ENCODE measurements around the gene AQP2. TPM values are rescaled to one million over a fixed set of nuclear protein-coding genes. Genes with fewer than 3 reads are reported as not detected.

AQP2 gene
- total RNA-seq, 1 experiment from 2014 or later: not detected

GRCh38 chr12:49976557-49976956 lies 26.0 kb downstream of the AQP2 start:
- H3K4me3 ChIP-seq (replicated peaks in 1 of 2; ENCODE audit: low read depth in 1 of 2, low read length in 2 of 2): no peak overlapping the region
- no peak for TF ChIP-seq SP1 (IDR thresholded peaks at IDR 0.05; ENCODE audit: low read depth)
- TF ChIP-seq REST (IDR thresholded peaks at IDR 0.05; ENCODE audit: low read depth): no peak
- no peak for TF ChIP-seq EZH2 (IDR thresholded peaks at IDR 0.05)
- no peak for TF ChIP-seq POLR2AphosphoS5 (IDR thresholded peaks at IDR 0.05; ENCODE audit: low read depth, low read length)
- TF ChIP-seq JUND (IDR thresholded peaks at IDR 0.05): no peak
- TF ChIP-seq YY1 (IDR thresholded peaks at IDR 0.05; ENCODE audit: extremely low read depth, insufficient replicate concordance, low read depth, low read length): no peak
- TF ChIP-seq EZH2phosphoT487 (IDR thresholded peaks at IDR 0.05; ENCODE audit: borderline replicate concordance): no peak
- no peak for TF ChIP-seq EGR1 (IDR thresholded peaks at IDR 0.05; ENCODE audit: low read depth)
- TF ChIP-seq FOSL1 (IDR thresholded peaks at IDR 0.05; ENCODE audit: low read depth): no peak
- no peak for TF ChIP-seq POLR2A (IDR thresholded peaks at IDR 0.05; ENCODE audit: borderline replicate concordance, extremely low read depth, insufficient read depth, insufficient read length)
- TF ChIP-seq TCF7L2 (IDR thresholded peaks at IDR 0.05; ENCODE audit: borderline replicate concordance, extremely low read depth, insufficient read depth, insufficient read length): no peak
- TF ChIP-seq ELF1 (IDR thresholded peaks at IDR 0.05; ENCODE audit: borderline replicate concordance, low read depth): no peak
- no peak for TF ChIP-seq ATF3 (IDR thresholded peaks at IDR 0.05)
- TF ChIP-seq SIN3A (IDR thresholded peaks at IDR 0.05; ENCODE audit: low read depth): no peak
- TF ChIP-seq RAD21 (IDR thresholded peaks at IDR 0.05; ENCODE audit: low read depth): no peak
- H3K36me3 ChIP-seq (ENCODE audit: control insufficient read depth in 1 of 2, insufficient read depth in 2 of 2, low read length in 2 of 2): no peaks in the 10 kb centered on the region
- no peak overlapping the region for H2AFZ ChIP-seq (ENCODE audit: low read depth, low read length, poor library complexity, severe bottlenecking)
- ATAC-seq: no peak
- H3K9me2 ChIP-seq (ENCODE audit: insufficient read depth): no peaks in the 10 kb centered on the region
- no peaks in the 10 kb centered on the region for H4K20me1 ChIP-seq (ENCODE audit: insufficient read depth)
- no peaks in the 10 kb centered on the region for H3K9me3 ChIP-seq (ENCODE audit: control insufficient read depth in 1 of 2, insufficient read depth in 1 of 2, low read depth in 1 of 2, low read length in 2 of 2)
- ChIA-PET CTCF (interaction anchor here (1.0 to 1.1 kb wide), 2 partner anchors 9 to 31 kb away, joined by 3 to 4 read pairs; no protein-coding TSS in a partner anchor), POLR2A (no interaction called here), RAD21 (ENCODE audit: low non-redundant PET in 1 of 2, low total read pairs in 2 of 2, uncharacterized antibody in 2 of 2, unreplicated experiment in 2 of 2) (no interaction called here)
- BruUV-seq (replicated peaks): no TSS peak
- no peak overlapping the region for H3K9ac ChIP-seq (ENCODE audit: low read length)
- DNase-seq (ENCODE audit: low read depth, low spot score): no peak
- intact Hi-C loops (cut with micrococcal nuclease): no loop called here
- no peaks in the 10 kb centered on the region for H3K4me1 ChIP-seq (ENCODE audit: control insufficient read depth in 1 of 2, insufficient read depth in 2 of 2, low read length in 2 of 2)
- H3K27me3 ChIP-seq (ENCODE audit: insufficient read depth, low read length): no peaks in the 10 kb centered on the region
- no peaks in the 10 kb centered on the region for H3K79me2 ChIP-seq (ENCODE audit: insufficient read depth, low read length)
- H3K27ac ChIP-seq (ENCODE audit: low read depth, low read length): no peak overlapping the region
- no peak overlapping the region for H3K4me2 ChIP-seq (ENCODE audit: low read length)

All from HCT116 (cell line).